Measurements from ENCODE around the gene NFIB. TPM values are rescaled to one million over a fixed set of nuclear protein-coding genes. Genes with fewer than 3 reads are reported as not detected.

NFIB gene
- total and polyA plus RNA-seq, 10 of the 15 experiments (the other 5 are each of a cell fraction or from before 2014, with no cell fraction given) = under 0.01 to 0.19 (median 0.05) TPM; not detected in 3

GRCh38 chr9:14146201-14146874 is 167.6 kb downstream of the NFIB start:
- Histone ChIP-seq H2AFZ (ENCODE audit: control insufficient read depth, low read depth, low read length) (no peak overlapping the region), H3K4me2 (ENCODE audit: control insufficient read depth, insufficient read depth) (no peak overlapping the region), H3K79me2 (ENCODE audit: control insufficient read depth, insufficient read depth, low read length) (no peaks in the 10 kb centered on the region), H3K27me3 (replicated peaks in 1 of 2; ENCODE audit: control insufficient read depth in 2 of 2, insufficient read depth in 2 of 2, low read length in 1 of 2) (no peaks in the 10 kb centered on the region), H3K9me3 (replicated peaks; ENCODE audit: control insufficient read depth, insufficient read depth, low read length) (no peaks in the 10 kb centered on the region), H4K20me1 (ENCODE audit: control insufficient read depth, insufficient read depth) (no peaks in the 10 kb centered on the region), H3K27ac (ENCODE audit: control insufficient read depth, insufficient read depth) (no peak overlapping the region), H3K36me3 (ENCODE audit: control insufficient read depth in 2 of 2, insufficient read depth in 2 of 2, low read length in 1 of 2) (no peaks in the 10 kb centered on the region), H3K4me3 (no peak overlapping the region), H3K4me1 (ENCODE audit: control insufficient read depth, insufficient read depth, low read length) (no peaks in the 10 kb centered on the region), H3K9ac (ENCODE audit: control insufficient read depth, insufficient read depth, low read length) (no peak overlapping the region)
- BruUV-seq (replicated peaks) = no TSS peak
- CTCF ChIA-PET = no interaction called here
- DNase-seq (ENCODE audit: low read depth, low spot score) (no peak), FAIRE-seq (no peak), ATAC-seq (no peak)
- RAD21 ChIA-PET (ENCODE audit: unreplicated experiment) = no interaction called here
- 43% methylated on average over 8 of the region's 8 CpGs for WGBS (ENCODE audit: insufficient coverage, insufficient replicate concordance, low lambda C conversion rate, missing lambda C conversion rate)
- POLR2A ChIA-PET = no interaction called here
- in situ Hi-C loops (cut with MboI) (no loop called here), intact Hi-C loops (cut with micrococcal nuclease; ENCODE audit: unreplicated experiment) (no loop called here)
- SMC1A ChIA-PET (ENCODE audit: uncharacterized antibody, unreplicated experiment) = no interaction called here
- no peak for TF ChIP-seq ESRRA (IDR thresholded peaks at IDR 0.05; ENCODE audit: low read length)
- no peak for TF ChIP-seq E2F8 (IDR thresholded peaks at IDR 0.05; ENCODE audit: low read depth, partially characterized antibody)
- TF ChIP-seq POLR2AphosphoS2 (IDR thresholded peaks at IDR 0.05; ENCODE audit: low read depth, low read length) = no peak
- no peak for TF ChIP-seq SUZ12 (IDR thresholded peaks at IDR 0.05; ENCODE audit: unreplicated experiment)
- no peak for TF ChIP-seq LARP7 (IDR thresholded peaks at IDR 0.05)
- no peak for TF ChIP-seq ZZZ3 (IDR thresholded peaks at IDR 0.05; ENCODE audit: control insufficient read depth, insufficient read length, low read depth)
- TF ChIP-seq GATAD2B (conservative IDR thresholded peaks at IDR 0.05; ENCODE audit: low read depth) = no peak
- no peak for TF ChIP-seq MYC (IDR thresholded peaks at IDR 0.05; ENCODE audit: insufficient read depth, insufficient read length, insufficient replicate concordance, low read length, severe bottlenecking)
- no peak for TF ChIP-seq JUND (IDR thresholded peaks at IDR 0.05; ENCODE audit: low read depth, low read length)
- no peak for TF ChIP-seq IKZF2 (IDR thresholded peaks at IDR 0.05)
- TF ChIP-seq ZNF687 (IDR thresholded peaks at IDR 0.05) = no peak
- TF ChIP-seq NFYB (IDR thresholded peaks at IDR 0.05; ENCODE audit: insufficient read depth, low read depth, low read length) = no peak
- TF ChIP-seq NFIC (IDR thresholded peaks at IDR 0.05; ENCODE audit: low read depth, low read length) = no peak

Measured in GM12878 (cell line).